Measurements from ENCODE around the gene ITPRIPL2.

- TF ChIP-seq EZH2 (IDR thresholded peaks at IDR 0.05; ENCODE audit: insufficient read depth, poor library complexity, severe bottlenecking) (no peak), EZH2phosphoT487 (IDR thresholded peaks at IDR 0.05; ENCODE audit: insufficient read depth, low read depth) (no peak)
These were observed 25.8 kb downstream of the ITPRIPL2 start for GRCh38 chr16:19139436-19140091.
